ENCODE data around the gene LHFPL5.

Gene LHFPL5

DNA sequence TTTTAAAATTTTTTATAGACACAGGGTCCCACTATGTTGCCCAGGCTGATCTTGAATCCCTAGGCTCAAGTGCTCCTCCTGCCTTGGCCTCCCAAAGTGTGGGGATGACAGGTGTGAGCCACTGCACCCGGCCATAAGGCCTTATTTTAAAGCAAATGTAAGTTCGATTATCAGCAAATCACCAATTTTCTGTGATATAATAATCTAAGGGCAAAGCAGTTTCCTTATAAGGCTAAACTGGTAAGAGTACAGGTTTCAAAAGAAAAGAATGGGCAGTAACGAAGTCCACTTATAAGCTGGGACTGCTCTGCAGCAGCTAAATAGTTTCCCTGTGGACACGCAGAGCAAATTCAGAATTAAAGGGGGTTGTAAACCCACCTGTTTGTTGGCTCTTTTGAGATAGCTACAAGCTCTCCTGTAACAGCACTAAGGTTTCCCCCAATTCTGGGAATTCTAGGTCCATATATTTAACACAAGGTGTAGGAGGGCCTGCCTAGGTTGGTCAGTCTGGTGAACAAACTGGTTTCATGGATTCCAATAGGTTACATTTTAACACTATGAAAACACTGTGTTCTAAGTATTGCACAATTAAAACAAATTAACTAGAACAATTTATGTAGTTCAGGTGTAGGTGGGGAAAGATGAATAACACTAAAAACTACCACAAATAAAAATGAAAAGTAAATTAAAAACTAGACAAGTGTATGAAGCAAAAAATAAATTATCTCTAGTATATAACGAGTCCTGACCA is 26.3 kb downstream of the LHFPL5 start:
- Histone ChIP-seq H3K9me3 (replicated peaks in 1 of 11) (peaks cover 0 to 10% (median 8%) of the 10 kb centered on the region in 11 experiments; a peak in 17 of 22 replicates), H3K9ac (no peak overlapping the region), H3K4me3 (no peak overlapping the region), H3K4me1 (no peaks in the 10 kb centered on the region), H4K20me1 (no peaks in the 10 kb centered on the region), H3K27ac (no peak overlapping the region), H3K36me3 (peaks cover 31 to 49% (median 41%) of the 10 kb centered on the region in 11 experiments), H3K4me2 (no peak overlapping the region), H3K27me3 (no peaks in the 10 kb centered on the region)
- TF ChIP-seq Cebpa-rat (IDR thresholded peaks at IDR 0.05), result no peak

DNA sequence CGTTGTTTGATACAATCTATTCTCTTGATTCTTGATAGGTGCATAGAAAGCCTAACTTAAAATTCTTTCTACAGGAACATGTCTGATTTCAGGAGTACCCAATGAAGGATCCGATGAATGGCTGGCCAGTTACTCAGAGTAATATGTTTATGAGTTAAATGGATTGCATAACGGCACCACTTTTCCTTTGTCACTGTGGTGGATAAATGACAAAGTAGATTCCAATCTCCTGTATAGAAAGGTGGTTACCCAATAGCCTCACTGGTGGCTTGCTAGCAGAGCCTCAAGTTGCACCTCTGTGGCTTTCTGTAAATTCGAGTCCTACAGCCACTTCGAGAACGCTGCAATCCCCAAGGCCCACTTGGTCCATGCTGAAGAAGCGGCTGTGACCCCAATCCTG is 28.4 kb downstream of the LHFPL5 start:
- no peak overlapping the region for H3K9ac ChIP-seq
- peaks cover 0 to 10% (median 8%) of the 10 kb centered on the region in 11 experiments; a peak in 17 of 22 replicates for H3K9me3 ChIP-seq (replicated peaks in 1 of 11)
- TF ChIP-seq Cebpa-rat (IDR thresholded peaks at IDR 0.05), result no peak
- H3K27ac ChIP-seq, result no peak overlapping the region
- H3K4me3 ChIP-seq, result no peak overlapping the region
- no peak overlapping the region for H3K4me2 ChIP-seq
- no peaks in the 10 kb centered on the region for H3K4me1 ChIP-seq
- no peaks in the 10 kb centered on the region for H3K27me3 ChIP-seq
- no peaks in the 10 kb centered on the region for H4K20me1 ChIP-seq
- peaks cover 45 to 68% (median 63%) of the 10 kb centered on the region in 11 experiments for H3K36me3 ChIP-seq

DNA sequence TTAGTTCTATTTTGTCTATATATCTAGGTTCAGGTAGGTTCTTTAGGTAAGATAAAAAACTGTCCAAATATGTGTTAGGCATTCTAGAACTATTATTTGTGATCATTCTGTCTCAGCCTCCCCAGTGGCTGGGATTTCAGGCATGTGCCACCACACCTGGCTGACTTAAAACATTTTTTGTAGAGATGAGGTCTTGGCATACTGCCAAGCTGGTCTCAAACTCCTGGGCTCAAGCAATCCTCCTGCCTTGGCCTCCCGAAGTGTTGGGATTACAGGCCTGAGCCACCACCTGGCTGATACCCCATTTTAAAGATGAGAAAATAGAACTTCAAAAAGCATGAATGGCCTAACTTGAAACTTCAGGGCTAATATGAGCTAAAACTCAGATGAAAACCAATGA is 33.9 kb downstream of the LHFPL5 start:
- Histone ChIP-seq H3K27ac (no peak overlapping the region), H4K20me1 (no peaks in the 10 kb centered on the region), H3K27me3 (no peaks in the 10 kb centered on the region), H3K9ac (no peak overlapping the region), H3K4me3 (no peak overlapping the region), H3K4me1 (no peaks in the 10 kb centered on the region), H3K4me2 (no peak overlapping the region), H3K9me3 (replicated peaks in 1 of 11) (no peaks in the 10 kb centered on the region), H3K36me3 (peaks cover 74 to 100% (median 97%) of the 10 kb centered on the region in 11 experiments)
- TF ChIP-seq Cebpa-rat (IDR thresholded peaks at IDR 0.05), result no peak

DNA sequence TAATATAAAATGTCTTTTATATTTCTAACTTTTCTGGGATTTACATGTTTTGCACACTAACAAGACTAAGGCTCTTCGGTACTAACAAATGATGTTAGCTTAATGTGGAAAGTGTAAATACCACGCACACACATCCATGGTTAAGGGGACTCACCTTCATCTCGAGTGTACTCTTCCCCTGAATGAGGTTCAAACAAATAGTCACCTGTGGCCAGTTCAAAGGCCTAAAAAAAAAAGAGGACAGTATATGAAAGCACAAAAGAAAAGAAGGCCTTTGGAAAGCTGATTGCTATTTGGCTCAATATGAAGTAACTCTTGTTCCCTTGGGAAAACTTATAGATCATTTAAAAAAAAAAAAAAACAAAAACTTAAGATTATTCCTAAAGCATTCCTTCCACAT is 37.2 kb downstream of the LHFPL5 start:
- no peaks in the 10 kb centered on the region for H3K27me3 ChIP-seq
- no peaks in the 10 kb centered on the region for H4K20me1 ChIP-seq
- no peak overlapping the region for H3K4me2 ChIP-seq
- peaks cover 0 to 9% (median 0%) of the 10 kb centered on the region in 10 experiments; a peak in 5 of 20 replicates for H3K4me1 ChIP-seq
- peaks cover 76 to 100% (median 97%) of the 10 kb centered on the region in 11 experiments for H3K36me3 ChIP-seq
- H3K4me3 ChIP-seq, result no peak overlapping the region
- H3K9me3 ChIP-seq (replicated peaks in 1 of 11), result no peaks in the 10 kb centered on the region
- no peak overlapping the region for H3K9ac ChIP-seq
- no peak overlapping the region for H3K27ac ChIP-seq
- no peak for TF ChIP-seq Cebpa-rat (IDR thresholded peaks at IDR 0.05)

DNA sequence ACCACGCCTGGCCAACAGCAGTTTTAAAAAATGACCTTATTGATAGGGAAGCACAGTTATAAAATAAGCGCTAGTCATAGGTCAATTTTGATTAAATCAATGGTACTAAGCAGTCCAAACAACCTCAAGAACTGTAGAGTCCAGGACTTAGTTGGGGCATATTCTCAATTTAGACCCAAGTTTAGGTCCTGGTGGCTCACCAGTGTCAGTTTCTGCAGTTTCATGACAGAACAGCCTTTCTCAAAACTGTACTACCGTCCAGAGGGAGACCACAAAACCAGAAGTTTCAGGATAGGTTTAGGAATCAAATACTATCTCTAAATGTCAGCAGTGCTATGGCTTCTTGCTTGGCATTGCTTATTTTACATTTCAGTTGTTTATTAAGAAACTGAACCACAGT is 39.1 kb downstream of the LHFPL5 start:
- Histone ChIP-seq H4K20me1 (no peaks in the 10 kb centered on the region), H3K9ac (no peak overlapping the region), H3K4me1 (peaks cover 0 to 9% (median 0%) of the 10 kb centered on the region in 10 experiments; a peak in 5 of 20 replicates), H3K27me3 (no peaks in the 10 kb centered on the region), H3K4me3 (no peak overlapping the region), H3K4me2 (no peak overlapping the region), H3K36me3 (peaks cover 73 to 100% (median 97%) of the 10 kb centered on the region in 11 experiments), H3K27ac (no peak overlapping the region), H3K9me3 (replicated peaks in 1 of 11) (peaks cover 11 to 13% (median 13%) of the 10 kb centered on the region in 11 experiments)
- no peak for TF ChIP-seq Cebpa-rat (IDR thresholded peaks at IDR 0.05)

DNA sequence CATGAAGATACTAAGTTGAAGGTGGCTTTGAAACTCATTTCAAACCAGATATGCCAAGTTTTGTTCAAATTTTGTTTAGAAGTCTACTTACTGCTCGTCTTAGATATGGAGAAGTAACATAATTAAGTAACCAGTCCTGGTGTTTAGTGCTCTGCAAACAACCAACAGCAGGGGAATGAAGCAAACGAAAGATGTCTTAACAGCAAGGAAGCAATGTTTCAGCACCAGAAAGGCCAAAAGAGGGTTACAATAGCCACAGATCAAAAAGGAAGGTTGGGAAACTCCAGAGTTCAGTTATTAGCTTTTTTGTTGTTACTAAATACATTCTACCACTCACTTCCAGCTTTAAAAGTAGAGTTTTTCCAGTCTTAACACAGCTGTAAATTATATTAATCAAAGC is 45.1 kb downstream of the LHFPL5 start:
- Histone ChIP-seq H3K4me3 (no peak overlapping the region), H3K36me3 (peaks cover 86 to 100% (median 99%) of the 10 kb centered on the region in 11 experiments), H3K4me2 (no peak overlapping the region), H3K9ac (no peak overlapping the region), H4K20me1 (no peaks in the 10 kb centered on the region), H3K9me3 (replicated peaks in 1 of 11) (peaks cover 14 to 20% (median 17%) of the 10 kb centered on the region in 11 experiments), H3K27me3 (no peaks in the 10 kb centered on the region), H3K27ac (no peak overlapping the region), H3K4me1 (peaks cover 0 to 9% (median 0%) of the 10 kb centered on the region in 10 experiments; a peak in 5 of 20 replicates)
- TF ChIP-seq Cebpa-rat (IDR thresholded peaks at IDR 0.05), result no peak

DNA sequence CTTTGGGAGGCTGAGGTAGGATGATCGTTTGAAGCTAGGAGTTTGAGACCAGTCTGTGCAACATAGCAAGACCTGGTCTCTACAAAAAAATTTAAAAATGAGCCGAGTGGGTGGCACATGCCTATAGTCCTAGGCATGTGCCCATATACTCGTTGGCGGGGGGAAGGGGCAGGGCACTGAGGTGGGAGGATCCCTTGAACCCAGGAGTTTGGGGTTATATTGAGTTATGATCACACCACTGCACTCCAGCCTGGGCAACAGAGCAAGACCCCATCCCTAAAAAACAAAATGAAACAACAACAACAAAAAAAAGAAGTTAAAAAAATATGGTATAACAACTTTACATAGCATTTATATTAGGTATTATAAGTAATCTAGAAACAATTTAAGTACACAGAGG is 47.8 kb downstream of the LHFPL5 start:
- Histone ChIP-seq H3K9me3 (replicated peaks in 1 of 11) (peaks cover 14 to 20% (median 17%) of the 10 kb centered on the region in 11 experiments), H3K36me3 (peaks cover 96 to 100% (median 100%) of the 10 kb centered on the region in 11 experiments), H3K4me1 (no peaks in the 10 kb centered on the region), H3K27ac (no peak overlapping the region), H3K4me3 (no peak overlapping the region), H4K20me1 (no peaks in the 10 kb centered on the region), H3K4me2 (no peak overlapping the region), H3K27me3 (no peaks in the 10 kb centered on the region), H3K9ac (no peak overlapping the region)
- no peak for TF ChIP-seq Cebpa-rat (IDR thresholded peaks at IDR 0.05)

DNA sequence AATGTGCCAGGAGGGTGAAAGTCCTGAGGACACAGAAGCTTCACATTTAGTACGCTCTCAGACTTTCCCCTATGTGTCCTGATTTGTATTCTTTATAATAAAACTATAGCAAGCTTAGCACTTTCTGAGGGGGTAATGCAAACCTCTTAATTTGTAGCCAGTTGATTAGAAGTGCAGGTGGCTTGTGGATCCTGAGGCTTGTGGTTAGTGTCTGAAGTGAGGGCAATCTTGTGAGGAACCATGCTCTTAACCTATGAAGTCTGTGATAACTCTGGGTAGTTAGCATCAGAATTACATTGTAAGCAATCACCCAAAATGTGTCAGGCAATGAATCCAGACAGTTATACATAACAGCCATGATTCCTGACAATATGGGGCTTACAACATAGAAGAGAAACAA is 51.1 kb downstream of the LHFPL5 start:
- H3K27me3 ChIP-seq, result no peaks in the 10 kb centered on the region
- H4K20me1 ChIP-seq, result peaks cover 0 to 2% (median 0%) of the 10 kb centered on the region in 11 experiments; a peak in 2 of 22 replicates
- no peak overlapping the region for H3K4me2 ChIP-seq
- peaks cover 93 to 100% (median 100%) of the 10 kb centered on the region in 11 experiments for H3K36me3 ChIP-seq
- H3K9ac ChIP-seq, result no peak overlapping the region
- TF ChIP-seq Cebpa-rat (IDR thresholded peaks at IDR 0.05), result no peak
- no peak overlapping the region for H3K27ac ChIP-seq
- peaks cover 0 to 9% (median 0%) of the 10 kb centered on the region in 10 experiments; a peak in 2 of 20 replicates for H3K4me1 ChIP-seq
- H3K9me3 ChIP-seq (replicated peaks in 1 of 11), result no peaks in the 10 kb centered on the region
- H3K4me3 ChIP-seq, result no peak overlapping the region

DNA sequence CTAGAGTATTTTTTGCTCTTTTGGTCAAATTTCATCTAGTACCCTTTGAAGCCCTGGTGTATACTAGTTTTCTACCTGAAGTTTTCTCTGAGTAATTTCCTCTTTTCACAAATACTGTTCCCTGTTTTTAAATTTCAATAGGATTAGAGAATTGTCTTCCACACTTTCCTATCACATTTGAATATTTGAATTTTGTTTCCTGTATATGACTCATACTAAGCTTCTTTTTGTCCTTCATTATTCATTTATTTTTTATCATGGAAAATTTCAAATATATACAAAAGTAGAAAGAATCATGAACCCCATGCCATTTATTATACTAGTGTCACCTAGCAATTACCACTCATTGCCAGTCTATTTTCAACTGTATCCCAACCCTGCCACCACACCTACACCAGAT is 52.7 kb downstream of the LHFPL5 start:
- Histone ChIP-seq H3K4me2 (no peak overlapping the region), H3K27ac (no peak overlapping the region), H3K9me3 (replicated peaks in 1 of 11) (no peaks in the 10 kb centered on the region), H3K4me1 (peaks cover 0 to 9% (median 0%) of the 10 kb centered on the region in 10 experiments; a peak in 2 of 20 replicates), H3K27me3 (no peaks in the 10 kb centered on the region), H3K9ac (no peak overlapping the region), H4K20me1 (peaks cover 0 to 11% (median 0%) of the 10 kb centered on the region in 11 experiments; a peak in 4 of 22 replicates), H3K36me3 (peaks cover 92 to 100% (median 100%) of the 10 kb centered on the region in 11 experiments), H3K4me3 (no peak overlapping the region)
- no peak for TF ChIP-seq Cebpa-rat (IDR thresholded peaks at IDR 0.05)

Data from BLaER1 treated with 17β-estradiol and CSF1 and Interleukin-3, amounts not matched to agents 10 nM and 100 nM (cell line).